CD1c-positive myeloid dendritic cell (primary cell): Measurements from ENCODE around the gene ST6GALNAC1.

Experiments used
- DNase-seq: peaks from one replicate; pipeline ENCODE4 v3.0.0-alpha.2; 2016; ENCODE audit errors: extremely low spot score

The ST6GALNAC1 gene

GRCh38 chr17:76676629-76677028 is 33.1 kb upstream of the ST6GALNAC1 start:
- DNase-seq: no peak

- DNase-seq: no peak
Observed at GRCh38 chr17:76675648-76676047, 32.1 kb upstream of the ST6GALNAC1 start.

DNA sequence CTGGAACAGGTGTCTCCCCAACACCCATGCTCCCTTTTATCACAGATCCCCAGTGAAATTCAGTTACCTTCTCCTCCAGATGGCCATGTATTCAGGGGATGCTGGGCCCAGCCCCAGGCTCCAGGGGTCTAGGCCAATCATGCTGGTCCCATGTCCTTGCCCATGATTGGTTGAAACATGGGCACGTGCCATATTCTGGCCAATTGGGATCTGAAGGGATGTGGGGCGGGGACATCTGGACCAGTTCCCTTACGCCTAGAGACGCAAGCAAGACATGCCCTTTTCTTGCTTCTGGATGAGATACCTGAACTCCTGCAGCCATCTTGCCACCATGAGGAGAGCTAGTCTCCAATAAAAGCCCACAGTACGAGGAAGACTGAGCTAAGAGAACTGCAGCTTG is 31.0 kb upstream of the ST6GALNAC1 start:
- no peak for DNase-seq

- no peak for DNase-seq
Observed at GRCh38 chr17:76673729-76674128, 30.2 kb upstream of the ST6GALNAC1 start.

- no peak for DNase-seq
Observed at GRCh38 chr17:76672892-76673291, 29.3 kb upstream of the ST6GALNAC1 start.

DNA sequence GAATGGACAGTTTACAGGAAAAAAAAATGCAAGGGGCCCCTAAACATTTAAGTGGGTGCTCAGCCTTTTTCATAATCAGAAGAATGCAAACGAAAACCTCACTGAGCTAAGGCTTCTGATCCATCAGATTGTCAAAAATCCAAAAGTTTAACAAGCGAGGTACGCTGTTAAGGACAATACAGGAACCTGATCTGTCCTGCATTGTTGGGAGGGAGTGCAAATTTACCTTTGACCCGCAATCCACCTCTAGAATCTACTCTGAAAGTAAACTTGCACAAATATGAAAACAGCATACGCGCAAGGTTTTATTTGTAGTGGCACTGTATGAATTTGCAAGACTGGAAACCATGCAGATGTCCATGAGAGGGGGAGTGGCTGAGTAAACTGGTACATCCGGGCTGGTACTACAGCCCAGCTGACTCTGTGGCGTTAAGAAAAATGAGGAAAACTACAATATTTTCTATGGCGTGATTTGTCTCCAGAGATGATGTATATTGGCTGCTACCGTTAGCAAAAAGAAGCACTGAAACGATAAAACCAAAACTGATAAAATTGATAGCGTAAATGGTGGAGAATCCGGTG is 28.8 kb upstream of the ST6GALNAC1 start:
- no peak for DNase-seq

DNA sequence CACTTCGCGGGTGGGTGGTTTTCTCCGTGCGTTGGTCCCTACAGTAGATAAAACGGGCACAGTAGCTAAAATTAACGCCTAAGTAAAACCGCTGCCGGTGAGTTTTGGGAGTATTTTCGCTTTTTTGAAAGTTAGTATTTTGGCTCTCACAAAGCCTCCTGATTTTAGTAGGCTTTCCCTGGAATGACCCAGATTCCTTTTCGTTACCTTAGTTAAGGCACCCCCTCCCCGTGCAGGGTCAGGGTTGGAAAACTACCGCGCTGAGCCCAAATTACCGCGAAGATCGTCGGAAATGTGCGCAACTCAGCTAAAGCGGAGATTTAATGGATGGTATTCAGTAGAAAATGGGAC is 28.3 kb upstream of the ST6GALNAC1 start:
- no peak for DNase-seq

DNA sequence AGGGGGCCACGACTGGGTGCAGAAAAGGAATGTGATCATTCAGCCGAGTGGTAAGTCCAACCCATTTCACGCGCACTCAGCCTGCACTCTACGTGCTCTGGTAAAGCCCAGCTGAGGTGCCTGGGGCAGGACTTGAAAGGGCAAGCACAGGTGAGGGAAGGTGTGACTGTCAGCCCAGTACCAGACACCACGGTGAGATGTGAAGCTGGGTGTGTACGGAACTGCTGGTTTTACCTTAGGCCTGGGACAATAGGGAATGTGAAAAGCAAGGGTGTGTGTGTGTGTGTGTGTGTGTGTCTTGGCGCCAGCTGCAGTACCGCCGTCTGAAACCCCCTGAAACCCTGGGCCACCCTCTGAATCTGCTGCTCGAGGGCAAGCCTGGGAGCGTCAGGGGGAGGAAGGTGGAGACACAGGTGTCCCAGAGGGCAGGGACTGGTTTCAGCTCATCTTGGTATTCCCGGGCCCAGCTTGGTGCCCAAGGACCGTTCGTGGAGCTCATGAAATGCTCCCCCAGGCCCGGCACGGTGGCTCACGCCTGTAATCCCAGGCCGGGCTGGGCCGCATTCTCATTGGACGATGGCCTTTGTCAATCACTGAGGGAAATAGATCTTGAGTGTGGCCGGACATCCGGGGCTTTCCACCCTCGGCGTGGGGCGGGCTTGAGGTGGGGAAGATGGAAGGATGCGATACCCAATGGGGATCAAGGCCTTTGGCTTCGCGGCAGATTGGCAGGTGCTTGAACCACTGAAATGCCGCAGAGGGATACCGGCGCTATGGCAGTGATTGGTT is 27.8 kb upstream of the ST6GALNAC1 start:
- peak; percentile 100 for DNase-seq

- DNase-seq: no peak
Observed at GRCh38 chr17:76670718-76671122, 27.2 kb upstream of the ST6GALNAC1 start.

DNA sequence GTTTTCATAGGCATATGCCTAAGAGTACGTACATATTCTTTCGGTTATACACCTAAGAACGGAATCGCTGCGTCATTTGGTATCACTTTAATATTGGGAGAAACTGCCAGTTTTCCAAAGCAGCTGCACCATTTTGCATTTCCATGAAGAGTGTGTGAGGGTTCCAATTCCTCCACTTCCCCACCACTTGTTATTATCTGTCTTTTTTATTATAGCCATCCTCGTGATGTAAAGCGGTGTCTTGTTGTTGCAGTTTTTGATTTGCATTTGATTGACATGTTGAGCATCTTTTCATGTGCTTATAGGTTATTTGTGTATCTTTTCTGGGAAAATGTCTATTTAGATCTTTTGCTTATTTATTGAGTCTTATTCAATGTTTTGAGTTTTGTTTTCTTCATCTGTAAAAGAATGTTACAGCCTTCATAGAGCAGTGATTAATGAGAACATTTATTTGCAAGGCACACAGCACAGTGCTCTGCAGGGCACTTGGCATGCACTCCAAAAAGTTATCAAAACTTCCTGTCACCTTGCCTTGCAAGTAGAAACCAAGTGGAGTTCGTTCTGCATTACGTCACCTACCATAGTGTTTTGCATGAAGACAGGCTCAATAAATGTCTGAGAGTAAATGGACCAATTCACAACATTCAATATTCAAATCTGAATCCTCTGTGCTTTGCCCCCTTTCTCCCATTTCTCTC is 26.6 kb upstream of the ST6GALNAC1 start:
- no peak for DNase-seq

- DNase-seq: no peak
Observed at GRCh38 chr17:76667786-76668453, 24.4 kb upstream of the ST6GALNAC1 start.

- no peak for DNase-seq
Observed at GRCh38 chr17:76667491-76667755, 23.9 kb upstream of the ST6GALNAC1 start.

DNA sequence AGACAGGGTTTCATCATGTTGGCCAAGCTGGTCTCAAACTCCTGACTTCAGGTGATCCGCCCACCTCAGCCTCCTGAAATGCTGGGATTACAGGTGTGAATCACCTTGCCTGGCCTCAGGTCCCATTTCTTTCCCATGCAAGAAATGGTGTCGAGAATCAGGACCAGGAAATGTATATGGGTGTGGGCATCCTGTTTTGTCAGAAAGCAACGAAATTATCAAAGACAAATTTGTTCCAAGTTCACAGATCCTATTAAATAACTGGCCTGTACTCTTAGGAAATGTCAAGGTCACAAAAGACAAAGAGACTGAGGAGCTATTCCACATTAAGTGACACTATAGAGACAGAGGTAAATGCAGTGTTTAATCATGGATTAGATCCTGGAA is 17.1 kb upstream of the ST6GALNAC1 start:
- DNase-seq: no peak

DNA sequence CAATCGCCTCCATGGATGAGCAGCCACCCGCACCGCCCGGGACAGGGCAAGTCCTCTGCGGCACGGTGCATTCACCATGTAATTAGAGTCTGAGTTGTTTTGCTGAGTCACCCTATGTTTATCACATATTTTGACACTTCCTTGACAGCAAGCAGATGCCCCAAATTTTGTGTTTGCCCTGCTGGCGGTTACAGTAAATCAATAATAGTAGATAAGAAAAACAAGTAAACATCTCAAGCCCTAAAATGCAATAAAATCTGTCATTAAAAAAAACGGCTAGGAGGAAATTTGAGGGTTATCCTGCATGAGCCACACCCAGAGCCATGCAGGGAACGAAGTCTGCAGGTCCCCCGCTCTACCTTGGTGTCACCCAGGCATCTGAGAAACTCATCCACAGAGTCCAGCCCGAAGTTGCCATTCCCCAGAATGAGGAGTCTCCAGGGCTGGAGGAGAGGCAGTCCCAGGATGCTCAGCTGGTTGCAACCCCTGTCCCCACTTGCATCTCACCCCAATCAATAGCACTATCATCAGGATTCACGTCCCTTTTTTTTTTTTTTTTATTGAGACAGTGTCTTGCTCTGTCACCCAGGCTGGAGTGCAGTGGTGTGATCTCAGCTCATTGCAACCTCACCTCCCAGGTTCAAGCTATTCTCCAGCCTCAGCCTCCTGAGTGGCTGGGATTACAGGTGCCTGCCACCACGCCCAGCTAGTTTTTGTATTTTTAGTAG is 16.5 kb upstream of the ST6GALNAC1 start:
- peak; percentile 34 for DNase-seq

GRCh38 chr17:76658242-76658662 is 14.7 kb upstream of the ST6GALNAC1 start:
- no peak for DNase-seq

GRCh38 chr17:76657505-76658241 is 14.1 kb upstream of the ST6GALNAC1 start:
- DNase-seq: no peak

DNA sequence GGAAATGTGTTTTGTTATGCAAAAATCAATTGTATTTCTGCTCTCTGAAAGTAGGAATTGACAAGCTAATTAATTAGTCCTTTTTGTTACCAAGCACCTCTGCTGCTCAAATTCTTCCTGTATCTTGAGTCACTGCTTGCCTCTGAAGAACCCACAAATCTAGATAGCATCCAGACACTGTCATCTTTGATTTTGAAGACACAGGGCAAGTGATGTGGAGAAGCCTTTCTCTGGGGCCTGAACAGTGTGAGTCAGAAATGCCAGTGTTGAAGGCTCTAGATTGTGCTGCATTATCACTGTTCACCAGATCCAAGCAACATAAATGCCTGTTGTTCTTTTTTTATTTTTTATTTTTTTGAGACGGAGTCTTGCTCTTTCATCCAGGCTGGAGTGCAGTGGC is 10.9 kb upstream of the ST6GALNAC1 start:
- no peak for DNase-seq

DNA sequence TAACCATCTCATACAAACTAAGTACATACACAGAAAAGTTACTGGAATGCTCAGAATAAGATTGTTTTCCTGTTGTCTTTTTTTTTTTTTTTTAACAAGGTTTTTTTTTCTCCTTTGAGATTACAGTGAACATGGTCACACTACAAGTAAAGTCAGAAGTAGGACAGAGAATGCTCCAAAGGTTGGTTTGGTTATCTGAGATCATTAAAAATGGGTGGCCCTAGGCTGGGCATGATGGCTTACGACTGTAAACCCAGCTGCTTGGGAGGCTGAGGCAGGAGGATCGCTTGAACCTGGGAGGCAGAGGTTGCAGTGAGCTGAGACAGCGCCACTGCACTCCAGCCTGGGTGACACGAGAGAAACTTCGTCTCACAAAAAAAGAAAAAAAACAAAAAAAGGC is 6.9 kb upstream of the ST6GALNAC1 start:
- no peak for DNase-seq

DNA sequence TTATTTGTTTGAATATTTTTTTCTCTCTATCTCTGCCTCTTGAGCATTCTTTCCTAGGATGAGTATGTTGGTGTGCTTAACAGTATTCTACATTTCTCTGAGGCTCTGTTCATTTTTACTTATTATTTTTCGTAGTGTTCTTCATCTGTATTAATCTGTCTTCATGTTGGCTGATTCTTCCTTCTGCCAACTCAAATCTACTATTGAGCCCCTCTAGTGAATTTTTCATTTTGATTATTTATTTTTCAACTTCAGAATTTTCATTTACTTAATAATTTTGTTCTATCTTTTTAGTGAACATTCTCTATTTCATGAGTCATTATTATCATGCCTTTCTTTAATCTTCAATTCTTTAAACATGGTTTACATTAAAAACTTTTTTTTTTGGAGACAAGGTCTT is 3.2 kb upstream of the ST6GALNAC1 start:
- no peak for DNase-seq

DNA sequence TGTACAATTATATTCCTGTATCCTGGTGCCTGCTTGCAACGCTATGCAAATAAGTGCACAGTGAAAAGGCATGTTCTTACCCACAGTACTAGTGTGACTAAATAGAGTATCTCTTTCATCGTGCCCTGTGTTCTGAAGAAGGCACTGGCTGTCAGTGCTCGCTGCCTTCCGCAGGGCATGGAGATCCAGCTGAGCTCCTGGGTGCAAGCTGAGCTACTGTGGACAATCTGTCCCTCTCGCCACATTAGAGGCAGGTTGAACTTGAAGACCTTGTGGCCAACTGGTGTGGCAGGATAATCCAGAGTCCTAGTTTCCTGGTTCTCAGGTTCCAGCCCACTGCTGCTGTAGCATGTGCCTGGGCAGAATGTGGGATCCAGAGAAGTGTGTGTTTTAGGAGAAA is 1.9 kb upstream of the ST6GALNAC1 start:
- no peak for DNase-seq

GRCh38 chr17:76644995-76645394 is 1.4 kb upstream of the ST6GALNAC1 start:
- no peak for DNase-seq
